Thyroid gland (tissue), 4 donors: ENCODE results near the gene OXTR.

Experiments
- CTCF ChIP-seq, 6 experiments: fragments of 200-600 bp in 3 of 6; fragments of 450-650 bp in 3 of 6; sonication (generic) in 3 of 6; IDR thresholded peaks; one replicate each; pipeline ENCODE4 v1.5.1; 2016 to 2019; ENCODE audit warnings: antibody characterized with exemption in 6 of 6, mild to moderate bottlenecking in 2 of 6, inconsistent platforms in 1 of 6, moderate library complexity in 1 of 6
- POLR2A ChIP-seq, 2 donors: fragments of 450-650 bp; IDR thresholded peaks; one replicate each; pipeline ENCODE4 v1.6.1; 2017; ENCODE audit warnings: antibody characterized with exemption in 2 of 2, mild to moderate bottlenecking in 2 of 2, moderate library complexity in 1 of 2

- TF ChIP-seq CTCF (IDR thresholded peaks at IDR 0.05) = no peak
- no peak for TF ChIP-seq POLR2A (IDR thresholded peaks at IDR 0.05)
Observed at GRCh38 chr3:8762607-8763377, 6.6 kb downstream of the OXTR start.
